Inflammatory macrophage treated with lipopolysaccharide for 4 hours (primary cell): ENCODE measurements around the gene XIAP.
"Not testable (repeated sequence)": the region's sequence is repeated elsewhere in the genome, so short reads cannot be mapped to it uniquely, and the experiment has no call there.

Source experiments
- DNase-seq: peaks from one replicate; pipeline ENCODE4 v3.0.0-alpha.2; 2020

Gene XIAP

DNA sequence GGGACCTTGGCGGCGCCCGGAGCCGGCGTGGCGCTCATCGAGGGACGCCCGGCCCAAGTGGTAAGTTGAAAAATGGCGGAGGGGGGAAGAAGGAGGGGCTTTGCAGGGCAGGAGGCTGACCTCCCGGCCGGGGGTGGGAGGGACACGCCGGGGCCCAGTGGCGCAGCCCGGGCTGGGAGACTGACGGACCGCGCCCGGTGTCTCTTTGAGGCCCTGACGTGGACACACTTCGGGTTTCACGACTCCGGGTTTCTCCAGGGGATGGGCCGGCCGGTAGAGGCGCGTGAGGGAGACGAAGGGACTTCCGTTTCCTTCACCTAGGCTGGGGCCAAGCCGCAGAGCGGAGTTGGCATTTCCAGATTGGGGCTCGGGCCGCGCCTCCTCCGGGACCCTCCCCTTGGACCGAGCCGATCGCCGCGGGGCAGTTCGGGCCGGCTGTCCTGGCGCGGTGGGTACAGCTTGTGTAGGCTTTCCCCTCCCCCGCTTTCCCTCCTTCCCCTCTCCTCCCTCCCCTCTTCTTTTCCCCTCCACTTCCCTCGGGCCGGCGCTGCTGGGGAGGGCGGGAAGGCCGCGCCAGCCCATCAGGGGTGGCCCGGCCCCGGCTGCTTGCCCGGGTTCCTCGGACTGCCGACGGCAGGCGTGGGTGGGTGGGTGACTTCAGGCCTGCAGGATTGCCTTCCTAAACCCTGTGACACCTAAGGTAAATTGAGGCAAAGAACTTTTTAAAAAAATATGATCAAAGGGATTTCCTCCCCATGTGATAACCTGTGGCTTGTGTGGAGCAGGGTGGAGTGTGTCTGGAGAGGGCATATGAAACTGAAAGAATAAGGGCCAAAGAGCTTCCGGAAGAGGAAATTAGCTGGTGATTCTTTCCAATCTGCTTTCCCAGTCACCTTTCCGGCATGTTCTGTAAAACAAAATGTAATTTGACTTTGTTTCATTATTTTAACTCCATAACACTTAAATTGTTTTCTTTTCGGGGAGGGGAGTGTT, at the start of gene XIAP:
Gene XIAP, plus strand, starts transcription at position 208 of the 993 bp plus-strand sequence. CDS start 25,610 bp downstream, outside the sequence.
- peak; percentile 92 for DNase-seq

DNA sequence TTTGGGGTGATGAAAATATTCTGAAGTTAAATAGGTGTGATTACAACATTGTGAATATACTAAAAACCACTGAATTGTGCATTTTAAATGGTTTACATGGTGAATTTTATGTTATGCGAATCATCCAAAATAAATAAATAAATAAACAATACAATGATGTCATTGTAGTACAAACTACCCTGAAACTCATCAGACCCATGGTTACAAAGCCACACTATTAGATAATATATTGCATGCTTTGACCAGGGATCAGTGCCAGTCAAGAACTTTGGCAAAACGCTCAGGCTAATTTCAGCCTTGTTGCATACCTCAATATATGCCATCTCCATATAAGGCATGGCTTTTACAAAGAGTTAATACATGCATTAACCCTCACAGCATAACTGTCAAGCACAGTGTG, 45.5 kb upstream of the XIAP start:
- DNase-seq = no peak

DNA sequence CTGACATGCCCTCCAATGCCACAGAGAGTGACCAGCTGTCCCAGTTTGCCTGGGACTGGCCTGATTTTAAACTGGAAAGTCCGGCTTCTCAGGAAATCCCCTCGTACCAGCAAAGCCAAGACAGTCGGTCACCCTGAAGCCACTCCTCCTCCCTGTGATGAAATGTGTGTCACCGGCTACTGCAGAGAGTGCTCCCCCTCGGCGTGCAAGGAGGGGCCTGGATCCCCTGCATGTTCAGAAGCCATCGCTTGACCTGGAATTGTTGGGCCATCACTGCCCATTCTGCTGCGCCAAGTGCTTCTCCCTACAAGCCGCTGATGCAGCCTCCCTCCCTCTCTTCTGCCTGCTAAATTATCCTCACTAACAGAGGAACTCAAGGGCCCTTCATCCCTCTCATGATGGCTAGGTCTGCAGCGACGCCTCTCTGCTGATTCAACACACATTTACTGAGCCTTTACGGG, 44.9 kb upstream of the XIAP start:
- not testable (repeated sequence) for DNase-seq

DNA sequence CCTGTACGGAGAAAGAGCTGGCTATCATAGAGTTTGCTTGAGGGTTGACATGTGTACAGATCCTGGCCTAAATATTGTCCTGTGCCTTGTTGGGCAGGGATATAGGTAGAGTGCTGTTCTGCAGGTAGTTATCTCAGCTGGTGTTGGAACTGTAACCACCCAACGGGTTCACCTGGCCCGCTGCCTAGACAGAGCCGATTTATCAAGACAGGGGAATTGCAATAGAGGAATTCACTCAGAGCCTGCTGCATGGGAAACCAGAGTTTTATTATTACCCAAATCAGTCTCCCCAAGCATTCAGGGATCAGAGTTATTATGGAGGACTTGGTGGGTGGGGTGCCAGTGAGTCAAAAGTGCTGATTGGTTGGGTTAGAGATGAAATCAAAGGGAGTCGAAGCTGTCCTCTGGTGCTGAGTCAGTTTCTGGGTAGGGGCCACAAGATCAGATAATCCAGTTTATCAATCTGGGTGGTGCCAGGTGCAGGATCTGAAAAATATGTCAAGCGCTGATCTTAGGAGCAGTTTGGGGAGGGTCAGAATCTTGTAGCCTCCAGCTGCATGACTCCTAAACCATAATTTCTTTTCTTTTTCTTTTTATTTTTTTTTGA, 42.5 kb upstream of the XIAP start:
- no peak for DNase-seq

DNA sequence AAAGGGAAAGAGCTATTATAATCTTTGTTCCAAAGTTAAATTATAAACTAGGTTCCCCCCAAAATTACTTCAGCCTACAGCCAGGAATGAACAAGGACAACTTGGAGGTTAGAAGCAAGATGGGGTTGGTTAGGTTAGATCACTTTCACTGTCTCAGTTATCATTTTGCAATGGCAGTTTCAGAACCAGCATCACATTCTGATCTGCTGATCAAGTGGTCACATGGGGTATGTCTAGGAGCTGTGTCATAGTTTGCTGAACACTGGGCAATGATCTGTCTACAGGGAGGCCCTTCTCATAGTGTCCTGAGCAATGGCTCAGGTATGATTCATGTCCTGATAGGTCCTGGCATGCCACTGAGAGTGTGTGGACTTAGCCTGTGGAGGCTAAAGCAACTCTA, 41.6 kb upstream of the XIAP start:
- DNase-seq = peak; percentile 49

DNA sequence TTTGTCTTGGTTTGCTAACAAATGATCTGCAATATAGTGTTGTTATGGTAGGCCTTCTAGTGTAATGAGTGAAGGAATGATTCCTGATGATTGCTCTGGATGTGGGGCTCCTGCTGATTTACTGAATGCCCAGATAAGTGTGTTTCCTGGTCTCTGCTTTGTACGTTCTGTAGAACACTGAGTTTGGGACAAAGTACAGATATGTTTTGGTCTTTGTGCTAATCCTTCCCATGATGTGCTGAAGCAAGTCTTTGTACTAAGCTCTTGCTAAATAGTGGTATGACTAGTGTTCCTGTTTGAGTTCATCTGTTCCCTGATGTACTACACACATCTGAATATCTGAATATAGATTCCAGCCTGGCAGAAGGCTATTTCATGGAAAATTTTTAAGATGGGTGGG, 36.9 kb upstream of the XIAP start:
- peak; percentile 32 for DNase-seq

DNA sequence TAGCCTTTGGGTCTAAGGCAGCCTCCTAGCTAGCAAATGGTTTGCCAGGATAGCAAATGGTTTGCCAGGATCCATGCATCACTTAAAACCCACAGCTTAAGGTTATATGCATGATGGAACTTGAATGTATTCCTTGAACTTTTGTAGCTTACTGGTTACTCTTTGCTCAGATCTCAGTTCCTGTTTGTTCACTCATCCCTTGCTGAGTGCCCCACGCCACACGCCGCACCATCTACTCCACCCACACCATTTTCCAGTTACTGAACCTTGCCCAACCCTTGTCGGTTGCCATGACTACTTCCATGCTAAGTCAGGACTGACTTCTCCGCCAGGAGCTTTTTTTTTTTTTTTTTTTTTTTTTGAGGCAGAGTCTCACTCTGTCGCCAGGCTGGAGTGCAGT, 29.5 kb upstream of the XIAP start:
- peak; percentile 93 for DNase-seq

DNA sequence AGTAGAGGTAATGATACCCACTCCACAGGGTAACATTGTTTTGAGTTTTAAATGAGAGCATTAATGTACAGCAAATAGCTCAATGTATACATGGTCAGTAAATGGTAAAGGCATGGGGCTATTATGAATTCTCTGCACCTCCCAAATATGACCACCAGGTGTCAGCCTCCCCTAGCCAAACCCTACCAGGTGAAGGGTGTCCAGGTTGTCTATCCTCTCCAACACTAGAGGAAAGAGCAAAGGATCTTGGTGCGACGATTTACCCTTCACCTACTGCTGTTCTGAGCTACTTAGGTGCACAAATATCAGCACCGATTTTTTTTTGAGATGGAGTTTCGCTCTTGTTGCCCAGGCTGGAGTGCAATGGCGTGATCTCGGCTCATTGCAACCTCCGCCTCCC, 26.5 kb upstream of the XIAP start:
- no peak for DNase-seq

DNA sequence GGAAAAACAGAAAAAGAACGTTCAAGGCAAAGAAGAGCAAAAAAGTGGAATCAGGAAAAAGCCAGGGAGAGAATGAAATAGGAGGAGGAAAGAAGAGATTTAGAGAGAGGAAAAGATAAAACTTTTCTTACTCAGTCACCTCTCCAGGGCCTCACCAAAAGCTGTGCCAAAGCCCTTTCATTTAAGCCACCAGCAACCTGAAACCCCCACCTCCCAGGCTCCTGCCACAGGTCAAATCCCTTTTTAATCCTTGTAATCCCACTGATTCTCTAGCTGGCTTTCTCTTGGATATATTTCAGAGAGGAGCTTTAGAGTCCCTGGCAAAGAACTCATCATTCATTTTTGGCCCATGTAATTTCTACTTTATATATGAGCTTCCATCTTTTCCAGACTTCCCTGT, 25.7 kb upstream of the XIAP start:
- DNase-seq = no peak

DNA sequence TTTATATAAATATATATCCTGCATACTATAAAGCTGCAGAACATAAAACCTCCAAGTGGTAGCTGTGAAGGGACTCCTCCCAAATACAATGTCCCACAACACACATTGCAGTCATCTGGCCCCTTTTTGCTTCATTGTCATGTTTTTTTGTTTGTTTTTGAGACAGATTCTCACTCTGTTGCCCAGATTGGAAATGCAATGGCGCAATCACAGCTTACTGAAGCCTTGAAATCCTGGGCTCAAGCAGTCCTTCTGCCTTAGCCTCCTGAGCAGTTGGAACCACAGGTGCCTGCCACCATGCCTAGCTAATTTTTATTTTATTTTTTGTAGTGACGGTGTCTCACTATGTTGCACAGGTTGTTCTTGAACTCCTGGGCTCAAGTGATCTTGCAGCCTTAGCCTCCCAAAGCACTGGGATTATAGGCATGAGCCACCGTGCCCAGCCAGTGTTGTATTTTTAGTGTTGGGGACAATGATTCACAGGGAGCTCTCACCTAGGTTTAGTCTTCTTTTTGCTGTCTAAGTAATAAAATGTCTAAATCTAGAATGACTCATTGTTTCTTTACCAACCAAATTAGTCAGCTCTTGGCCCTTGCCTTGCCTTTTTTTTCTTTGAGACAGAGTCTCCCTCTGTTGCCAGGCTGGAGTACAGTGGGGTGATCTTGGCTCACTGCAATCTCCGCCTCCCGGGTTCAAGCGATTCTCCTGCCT, 24.0 kb upstream of the XIAP start:
- peak; percentile 73 for DNase-seq

DNA sequence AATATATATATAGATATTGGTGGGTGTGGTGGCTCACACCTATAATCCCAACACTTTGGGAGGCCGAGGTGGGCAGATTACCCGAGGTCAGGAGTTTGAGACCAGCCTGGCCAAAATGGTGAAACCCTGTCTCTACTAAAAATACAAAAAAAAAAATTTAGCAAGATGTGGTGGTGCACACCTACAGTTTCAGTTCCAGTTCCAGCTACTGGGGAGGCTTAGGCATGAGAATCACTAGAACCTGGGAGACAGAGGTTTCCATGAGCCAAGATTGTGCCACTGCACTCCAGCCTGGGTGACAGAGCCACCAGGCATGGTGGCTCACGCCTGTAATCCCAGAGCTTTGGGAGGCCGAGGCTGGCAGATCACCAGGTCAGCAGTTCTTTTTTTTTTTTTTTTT, 14.7 kb upstream of the XIAP start:
- not testable (repeated sequence) for DNase-seq

DNA sequence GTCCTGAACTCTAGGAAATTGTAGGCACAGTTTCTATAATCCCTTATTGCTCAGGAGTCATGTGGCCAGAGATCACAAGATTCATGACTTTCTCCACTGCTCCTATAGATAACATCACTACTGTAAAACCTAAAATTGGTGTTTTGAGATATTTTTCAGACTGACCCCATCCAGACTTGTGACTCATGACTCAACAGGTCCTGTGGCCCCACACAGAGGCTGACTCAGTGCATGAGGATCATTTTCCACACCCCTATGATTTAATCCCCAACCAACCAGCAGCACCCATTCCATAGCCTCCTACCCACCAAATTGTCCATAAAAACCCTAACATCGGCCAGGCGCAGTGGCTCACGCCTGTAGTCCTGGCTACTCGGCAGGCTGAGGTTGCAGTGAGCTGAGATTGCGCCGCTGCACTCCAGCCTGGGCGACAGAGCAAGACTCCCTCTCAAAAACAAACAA, 13.2 kb upstream of the XIAP start:
- DNase-seq = peak; percentile 90

DNA sequence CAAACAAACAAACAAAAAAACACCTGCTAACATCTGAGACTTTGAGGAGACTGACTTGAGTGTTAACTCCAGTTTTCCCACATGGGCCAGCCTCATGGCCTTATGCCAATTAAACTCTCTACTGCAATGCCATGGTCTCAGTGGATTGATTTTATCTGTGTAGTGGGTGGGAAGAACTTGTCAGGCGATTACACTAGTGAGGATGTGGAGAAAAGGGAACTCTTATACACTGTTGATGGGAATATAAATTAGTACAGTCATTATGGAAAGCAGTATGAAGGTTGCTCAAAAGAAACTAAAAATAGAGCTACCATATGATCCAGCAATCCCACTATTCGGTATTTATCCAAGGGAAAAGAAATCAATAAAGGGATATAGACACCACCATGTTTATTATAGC, 12.8 kb upstream of the XIAP start:
- DNase-seq = peak; percentile 64

DNA sequence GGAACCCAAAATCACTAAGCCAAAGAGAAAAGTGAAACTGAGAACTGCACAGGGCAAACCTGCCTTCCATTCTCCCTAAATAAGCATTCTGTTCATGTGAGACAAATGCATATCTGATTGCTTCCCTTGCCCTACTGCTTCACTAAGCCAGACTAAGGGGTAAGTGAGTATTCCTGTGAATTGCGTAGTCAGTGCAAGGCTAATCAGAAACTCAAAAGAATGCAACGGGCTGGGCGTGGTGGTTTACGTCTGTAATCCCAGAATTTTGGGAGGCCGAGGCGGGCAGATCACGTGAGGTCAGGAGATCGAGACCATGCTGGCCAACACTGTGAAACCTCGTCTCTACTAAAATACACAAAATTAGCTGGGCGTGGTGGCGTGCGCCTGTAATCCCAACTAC, 10.8 kb upstream of the XIAP start:
- no peak for DNase-seq

DNA sequence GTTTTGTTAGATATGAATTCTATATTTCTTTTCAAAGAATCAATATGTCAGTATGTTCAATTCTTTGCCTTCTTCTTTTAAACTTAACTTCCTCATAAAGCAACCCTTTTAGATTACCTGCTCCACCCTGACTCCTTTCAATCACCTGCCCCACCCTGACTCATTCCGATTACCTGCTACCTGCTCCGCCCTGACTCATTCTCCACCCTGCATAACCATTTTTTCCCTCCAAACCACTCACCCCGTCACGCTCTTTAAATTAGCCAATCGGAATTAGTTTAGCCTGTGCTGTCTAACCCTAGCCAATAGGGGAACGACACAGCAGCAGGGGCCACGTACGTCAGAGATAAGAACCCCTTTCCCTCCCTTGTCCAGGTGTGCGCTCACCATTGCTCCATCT, 9.9 kb upstream of the XIAP start:
- DNase-seq = not testable (repeated sequence)

DNA sequence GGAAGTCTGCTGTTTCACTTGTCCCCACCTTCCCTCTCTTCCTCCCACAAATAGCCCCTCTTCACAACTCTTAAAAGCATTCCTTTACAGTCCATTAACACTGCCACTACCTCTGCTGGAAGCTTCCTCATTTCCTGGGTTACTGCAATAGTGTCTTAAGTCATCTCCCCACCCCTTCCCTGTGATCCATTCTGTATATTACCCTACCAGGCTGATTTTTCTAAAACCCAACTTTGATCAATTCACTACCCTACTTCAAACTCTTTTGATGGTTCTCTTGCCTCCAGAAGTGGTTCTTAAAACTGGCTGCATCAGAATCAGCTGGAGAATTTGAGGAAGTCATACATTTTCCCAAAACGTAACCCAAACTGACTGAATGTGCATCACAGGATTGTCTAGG, 8.8 kb upstream of the XIAP start:
- peak; percentile 64 for DNase-seq

DNA sequence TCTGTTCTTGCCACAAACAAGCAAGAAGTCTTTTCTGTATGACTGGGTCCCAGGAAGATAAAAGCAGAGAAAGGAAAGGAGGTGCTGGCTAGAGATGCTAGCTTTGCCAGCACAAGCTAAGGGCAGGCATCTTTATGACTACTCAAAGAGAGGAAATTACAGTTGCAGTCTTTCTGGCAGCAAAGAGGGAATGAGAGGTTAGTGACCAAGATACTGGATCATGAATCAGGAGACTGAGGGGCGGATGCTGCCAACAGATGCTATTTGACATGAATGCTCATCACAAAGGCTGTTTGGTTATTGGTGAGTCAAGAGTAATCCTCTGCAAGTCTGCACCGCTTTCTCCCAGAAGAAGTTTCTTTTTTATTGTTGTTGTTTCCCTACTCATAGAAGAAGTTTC, 5.5 kb upstream of the XIAP start:
- no peak for DNase-seq

DNA sequence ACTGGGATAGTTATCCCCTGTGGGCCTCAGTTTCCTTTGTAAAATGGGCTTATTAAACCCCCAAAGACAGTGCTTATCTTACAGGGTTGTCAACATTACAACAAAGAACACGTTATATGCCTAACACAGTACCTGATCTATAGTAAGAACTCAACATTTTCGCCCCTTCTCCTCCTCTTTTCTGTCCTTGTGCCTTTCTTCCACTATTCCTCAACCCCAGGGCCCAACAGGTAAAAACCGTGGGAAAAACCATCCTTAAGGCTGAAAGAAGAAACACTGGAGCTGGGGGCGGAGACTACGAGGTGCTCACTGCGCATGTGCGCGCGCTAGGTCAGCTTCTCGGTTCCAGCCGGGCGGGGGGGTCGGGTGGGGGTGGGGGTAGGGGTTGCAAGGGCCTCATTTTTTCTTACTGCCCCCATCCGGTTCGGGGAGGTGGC, 426 bp upstream of the XIAP start:
- no peak for DNase-seq

DNA sequence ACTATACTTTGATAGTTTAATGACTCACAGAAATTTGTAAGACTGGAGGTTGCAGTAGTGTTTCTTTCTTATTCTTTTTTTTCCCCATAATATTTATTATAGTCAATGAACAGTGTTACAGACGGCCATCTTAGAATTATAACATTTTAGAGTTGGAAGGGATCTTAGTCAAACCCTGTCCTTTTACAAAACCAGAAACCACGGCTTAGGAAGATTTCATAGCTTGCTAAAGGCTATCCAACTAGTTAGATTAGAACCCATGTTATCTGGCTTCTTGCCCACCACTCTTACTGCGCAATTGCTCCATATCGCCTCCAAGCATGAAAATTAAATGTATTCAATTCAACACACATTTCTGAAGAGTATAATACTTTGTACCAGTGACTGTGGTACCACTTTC, 1.1 kb downstream of the XIAP start:
- DNase-seq = no peak

DNA sequence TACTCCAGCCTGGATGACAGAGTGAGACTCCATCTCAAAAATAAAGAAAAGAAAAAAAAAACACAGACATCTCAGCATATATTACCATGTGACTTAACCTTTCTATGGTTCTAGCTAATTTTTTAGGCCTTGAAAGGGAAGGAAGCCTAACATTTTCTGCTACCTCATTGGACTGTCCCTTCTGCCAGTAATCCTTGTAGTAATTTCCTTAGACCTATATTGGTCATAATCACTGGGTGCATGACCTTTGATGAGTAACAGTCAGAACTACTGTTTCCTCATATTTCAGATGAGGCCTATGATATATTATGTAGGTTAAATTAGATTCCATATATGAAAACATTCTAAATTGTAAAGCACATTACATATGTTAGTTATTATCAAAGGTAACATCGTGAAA, 9.6 kb downstream of the XIAP start:
- DNase-seq = peak; percentile 90

DNA sequence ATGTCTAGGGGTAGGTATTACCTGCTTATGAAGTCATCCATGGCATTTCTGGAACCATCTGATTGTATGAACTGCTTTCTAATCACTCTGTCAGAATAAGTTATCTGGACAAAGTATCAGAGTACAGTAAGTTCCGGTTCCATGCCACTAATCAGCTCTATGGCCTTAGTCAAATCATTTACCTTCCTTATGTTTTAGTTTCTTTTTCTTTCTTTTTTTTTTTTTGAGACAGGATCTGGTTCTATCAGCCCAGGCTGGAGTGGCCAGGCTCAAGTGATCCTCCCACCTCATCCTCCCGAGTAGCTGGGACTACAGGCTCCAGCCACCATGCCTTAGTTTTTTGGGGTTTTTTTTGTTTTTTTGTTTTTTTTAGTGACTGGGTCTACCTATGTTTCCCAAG, 11.5 kb downstream of the XIAP start:
- peak; percentile 24 for DNase-seq

DNA sequence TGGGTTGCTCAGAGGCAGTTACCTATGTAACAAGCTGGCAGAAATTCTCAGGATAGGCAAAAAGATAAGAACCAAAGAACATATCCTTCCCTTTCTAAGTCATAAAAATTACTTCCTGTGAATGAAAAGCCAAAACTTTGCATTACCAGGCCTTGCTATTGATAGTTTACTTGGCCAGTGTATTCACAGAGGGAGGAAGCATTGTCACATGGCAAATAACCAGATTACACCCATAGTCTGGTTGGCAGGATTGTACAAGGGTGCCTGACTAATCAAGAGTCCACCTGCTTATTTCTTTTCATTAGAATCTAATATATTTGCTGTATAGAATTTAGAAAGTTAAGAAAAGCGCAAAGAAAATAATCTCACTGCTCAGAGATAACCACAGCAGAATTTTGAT, 14.1 kb downstream of the XIAP start:
- peak; percentile 41 for DNase-seq

DNA sequence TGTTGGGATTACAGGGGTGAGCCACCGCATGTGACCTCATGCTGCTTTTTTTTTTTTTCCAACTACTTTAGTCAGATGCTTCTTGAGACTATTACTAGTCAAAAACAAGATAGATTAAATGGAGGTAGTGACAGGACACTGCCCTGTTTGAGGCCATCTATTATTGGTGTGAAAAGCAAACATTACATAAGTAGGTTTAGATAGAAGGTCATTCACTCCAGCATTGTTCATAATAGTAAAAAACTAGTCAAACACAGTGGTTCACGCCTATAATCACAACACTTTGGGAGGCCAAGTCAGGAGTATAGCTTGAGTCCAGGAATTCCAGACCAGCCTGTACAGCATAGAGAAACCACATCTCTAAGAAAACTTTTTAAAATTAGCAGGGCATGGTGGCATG, 16.3 kb downstream of the XIAP start:
- no peak for DNase-seq
